ENCODE measurements around the gene FOXC1. TPM values are rescaled to one million over a fixed set of nuclear protein-coding genes. Genes with fewer than 3 reads are reported as not detected.

The FOXC1 gene
- total RNA-seq, 1 donor = 2.2 TPM

GRCh38 chr6:1657116-1657770 lies 47.5 kb downstream of the FOXC1 start:
- no peak for TF ChIP-seq CTCF (IDR thresholded peaks at IDR 0.05; ENCODE audit: insufficient read depth, low read depth, low read length)
- no peak overlapping the region for H3K4me3 ChIP-seq (ENCODE audit: low read depth, low read length)
- no peak for DNase-seq (ENCODE audit: low read depth)

GRCh38 chr6:1657771-1658165 lies 48.1 kb downstream of the FOXC1 start:
- DNase-seq (ENCODE audit: low read depth) = no peak
- no peak for TF ChIP-seq CTCF (IDR thresholded peaks at IDR 0.05; ENCODE audit: insufficient read depth, low read depth, low read length)
- H3K4me3 ChIP-seq (ENCODE audit: low read depth, low read length) = no peak overlapping the region

GRCh38 chr6:1658212-1659005 lies 48.7 kb downstream of the FOXC1 start:
- no peak for TF ChIP-seq CTCF (IDR thresholded peaks at IDR 0.05; ENCODE audit: insufficient read depth, low read depth, low read length)
- DNase-seq (ENCODE audit: low read depth) = no peak
- H3K4me3 ChIP-seq (ENCODE audit: low read depth, low read length) = no peak overlapping the region

GRCh38 chr6:1659816-1660215 lies 50.1 kb downstream of the FOXC1 start:
- no peak for TF ChIP-seq CTCF (IDR thresholded peaks at IDR 0.05; ENCODE audit: insufficient read depth, low read depth, low read length)
- DNase-seq (ENCODE audit: low read depth) = no peak

GRCh38 chr6:1662534-1662933 lies 52.8 kb downstream of the FOXC1 start:
- no peak for DNase-seq (ENCODE audit: low read depth)
- no peak for TF ChIP-seq CTCF (IDR thresholded peaks at IDR 0.05; ENCODE audit: insufficient read depth, low read depth, low read length)
- H3K4me3 ChIP-seq (ENCODE audit: low read depth, low read length) = no peak overlapping the region

More at GRCh38 chr6:1659816-1660215, 50.1 kb downstream of the FOXC1 start:
- no peak overlapping the region for H3K4me3 ChIP-seq (ENCODE audit: low read depth, low read length)

Other genes with a start within 250 kb of the FOXC1 start
- 0.97 TPM in 1 of 2 replicates, not detected in the other for gene FOXF2, start 220.3 kb upstream of the FOXC1 start, total RNA-seq

Data from fibroblast of villous mesenchyme (primary cell).